Vein endothelial cell (primary cell): Measurements from ENCODE around the gene OPN1LW. TPM values are rescaled to one million over a fixed set of nuclear protein-coding genes. Genes with fewer than 3 reads are reported as not detected.

Experiments
- total RNA-seq: library from RNA; depleted of rRNA; stranded (reverse); fragments of >200 nt; gene quantifications from 2 replicates; pipeline ENCODE4 v1.2.3, GENCODE V29; 2012

Gene OPN1LW
- total RNA-seq = not detected in 2 replicates

DNA sequence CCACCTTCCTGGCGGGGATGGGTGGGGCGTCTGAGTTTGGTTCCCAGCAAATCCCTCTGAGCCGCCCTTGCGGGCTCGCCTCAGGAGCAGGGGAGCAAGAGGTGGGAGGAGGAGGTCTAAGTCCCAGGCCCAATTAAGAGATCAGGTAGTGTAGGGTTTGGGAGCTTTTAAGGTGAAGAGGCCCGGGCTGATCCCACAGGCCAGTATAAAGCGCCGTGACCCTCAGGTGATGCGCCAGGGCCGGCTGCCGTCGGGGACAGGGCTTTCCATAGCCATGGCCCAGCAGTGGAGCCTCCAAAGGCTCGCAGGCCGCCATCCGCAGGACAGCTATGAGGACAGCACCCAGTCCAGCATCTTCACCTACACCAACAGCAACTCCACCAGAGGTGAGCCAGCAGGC, at the start of gene OPN1LW:
OPN1LW (plus strand) TSS at position 234 of the 400 bp plus-strand sequence; CDS start at position 275, 41 bp downstream.

GRCh38 chrX:154097589-154098541, 46.2 kb upstream of the OPN1LW start, which contains the start of gene MECP2:
Gene MECP2, minus strand, starts transcription at chrX:154097717.

GRCh38 chrX:154182296-154182695, 38.3 kb downstream of the OPN1LW start, which contains the start of gene OPN1MW:
Gene OPN1MW, plus strand, starts transcription at chrX:154182596. Its CDS starts 82 bp downstream, at chrX:154182678.

Other genes with a start within 250 kb of the OPN1LW start
- gene AVPR2, start 239.6 kb upstream of the OPN1LW start, total RNA-seq = not detected in 2 replicates
- 5.3 and 20.6 TPM in 2 replicates for gene ARHGAP4, start 218.0 kb upstream of the OPN1LW start, total RNA-seq
- 84.9 and 138 TPM in 2 replicates for gene NAA10, start 209.2 kb upstream of the OPN1LW start, total RNA-seq
- 9.8 and 10.0 TPM in 2 replicates for gene RENBP, start 199.6 kb upstream of the OPN1LW start, total RNA-seq
- 52.6 and 58.8 TPM in 2 replicates for gene HCFC1, start 172.4 kb upstream of the OPN1LW start, total RNA-seq
- 1.9 and 8.2 TPM in 2 replicates for gene TMEM187, start 171.5 kb upstream of the OPN1LW start, total RNA-seq
- gene IRAK1, start 124.3 kb upstream of the OPN1LW start, total RNA-seq = 78.5 and 94.4 TPM in 2 replicates
- 32.3 and 33.8 TPM in 2 replicates for gene MECP2, start 46.5 kb upstream of the OPN1LW start, total RNA-seq
- gene OPN1MW, start 38.4 kb downstream of the OPN1LW start, total RNA-seq = not detected in 2 replicates
- gene OPN1MW2, start 75.5 kb downstream of the OPN1LW start, total RNA-seq = not detected in 2 replicates
- gene OPN1MW3, start 113.3 kb downstream of the OPN1LW start, total RNA-seq = not detected in 2 replicates
- not detected in 2 replicates for gene TEX28, start 150.9 kb downstream of the OPN1LW start, total RNA-seq
- 0.10 TPM in 1 of 2 replicates, not detected in the other for gene TKTL1, start 151.6 kb downstream of the OPN1LW start, total RNA-seq
- 1,650 and 2,218 TPM in 2 replicates for gene FLNA, start 230.4 kb downstream of the OPN1LW start, total RNA-seq
- 40.6 and 56.5 TPM in 2 replicates for gene EMD, start 235.1 kb downstream of the OPN1LW start, total RNA-seq